H9 (cell line): Measurements from ENCODE around the gene CCDC33. TPM values are rescaled to one million over a fixed set of nuclear protein-coding genes. Genes with fewer than 3 reads are reported as not detected.

ENCODE experiments used
- DNase-seq: peaks from one replicate; pipeline ENCODE4 v3.0.0-alpha.2; 2017
- H2AFZ ChIP-seq: one replicate; pipeline ENCODE4 v1.6.1; 2013; ENCODE audit warnings: mild to moderate bottlenecking, low read length, control low read depth, moderate library complexity
- H2AK5ac ChIP-seq: 2 replicates; pipeline ENCODE4 v1.6.1; 2013; ENCODE audit warnings: low read length, control low read depth, mixed read lengths; ENCODE audit not compliant: insufficient read length
- H2BK120ac ChIP-seq: one replicate; pipeline ENCODE4 v1.6.1; 2013; ENCODE audit warnings: low read depth, mild to moderate bottlenecking, low read length, control low read depth, inconsistent platforms; ENCODE audit not compliant: poor library complexity, severe bottlenecking
- H2BK12ac ChIP-seq: 2 replicates; pipeline ENCODE4 v1.6.1; 2013; ENCODE audit warnings: low read length, control low read depth, mixed read lengths, low read depth; ENCODE audit not compliant: insufficient read length
- H2BK15ac ChIP-seq: 2 replicates; pipeline ENCODE4 v1.6.1; 2013; ENCODE audit warnings: low read depth, low read length, control low read depth
- H2BK20ac ChIP-seq: one replicate; pipeline ENCODE4 v1.6.1; 2013; ENCODE audit warnings: low read depth, mild to moderate bottlenecking, low read length, control low read depth, inconsistent platforms; ENCODE audit not compliant: poor library complexity, severe bottlenecking
- H2BK5ac ChIP-seq: 2 replicates; pipeline ENCODE4 v1.6.1; 2013; ENCODE audit warnings: low read length, control low read depth, mixed read lengths; ENCODE audit not compliant: insufficient read length
- H3K14ac ChIP-seq: 2 replicates; pipeline ENCODE4 v1.6.1; 2013; ENCODE audit warnings: low read length, control low read depth; ENCODE audit not compliant: insufficient read depth
- H3K18ac ChIP-seq: 2 replicates; pipeline ENCODE4 v1.6.1; 2013; ENCODE audit warnings: low read depth, mild to moderate bottlenecking, mixed read lengths, low read length, control low read depth; ENCODE audit not compliant: insufficient read length
- H3K23ac ChIP-seq: 2 replicates; pipeline ENCODE4 v1.6.1; 2013; ENCODE audit warnings: low read length, control low read depth, mixed read lengths, low read depth; ENCODE audit not compliant: insufficient read length
- H3K23me2 ChIP-seq: 2 replicates; pipeline ENCODE4 v1.6.1; 2013; ENCODE audit warnings: low read depth, mild to moderate bottlenecking, mixed read lengths, low read length, control low read depth; ENCODE audit not compliant: insufficient read length, poor library complexity, severe bottlenecking
- H3K27ac ChIP-seq: 2 replicates; pipeline ENCODE4 v1.5.1; 2013; ENCODE audit warnings: low read length, control low read depth, mixed read lengths, low read depth; ENCODE audit not compliant: insufficient read length
- H3K27me3 ChIP-seq: 2 replicates; pipeline ENCODE4 v1.6.1; 2013; ENCODE audit warnings: low read length, control low read depth, inconsistent platforms; ENCODE audit not compliant: insufficient read depth
- H3K4ac ChIP-seq: 2 replicates; pipeline ENCODE4 v1.6.1; 2013; ENCODE audit warnings: low read depth, mild to moderate bottlenecking, control low read depth, inconsistent platforms, low read length, moderate library complexity
- H3K4me1 ChIP-seq: 2 replicates; pipeline ENCODE4 v1.6.1; 2013; ENCODE audit warnings: low read length, control low read depth, inconsistent platforms; ENCODE audit not compliant: insufficient read depth
- H3K4me2 ChIP-seq: 2 replicates; pipeline ENCODE4 v1.6.1; 2013; ENCODE audit warnings: low read length, control low read depth, mixed read lengths; ENCODE audit not compliant: insufficient read length, insufficient read depth
- H3K56ac ChIP-seq: 2 replicates; pipeline ENCODE4 v1.6.1; 2013; ENCODE audit warnings: low read depth, mild to moderate bottlenecking, mixed read lengths, low read length, control low read depth; ENCODE audit not compliant: insufficient read length
- H3K79me1 ChIP-seq: 2 replicates; pipeline ENCODE4 v1.6.1; 2013; ENCODE audit warnings: low read depth, mild to moderate bottlenecking, moderate library complexity, low read length, control low read depth, inconsistent platforms; ENCODE audit not compliant: insufficient read depth, poor library complexity, severe bottlenecking
- H3K79me2 ChIP-seq: 2 replicates; pipeline ENCODE4 v1.6.1; 2013; ENCODE audit warnings: low read length, control low read depth, inconsistent platforms; ENCODE audit not compliant: insufficient read depth
- H3K9ac ChIP-seq: 2 replicates; pipeline ENCODE4 v1.6.1; 2013; ENCODE audit warnings: low read length, control low read depth, mixed read lengths; ENCODE audit not compliant: insufficient read length; ENCODE audit errors: extremely low read depth
- H3K9me3 ChIP-seq: one replicate; pipeline ENCODE4 v1.6.1; 2013; ENCODE audit warnings: low read depth, low read length, inconsistent platforms; ENCODE audit not compliant: control insufficient read depth
- H3T11ph ChIP-seq: one replicate; pipeline ENCODE4 v1.6.1; 2013; ENCODE audit warnings: mild to moderate bottlenecking, low read length, control low read depth, inconsistent platforms
- H4K20me1 ChIP-seq: one replicate; pipeline ENCODE4 v1.6.1; 2013; ENCODE audit not compliant: control insufficient read depth, insufficient read length, insufficient read depth
- H4K5ac ChIP-seq: 2 replicates; pipeline ENCODE4 v1.6.1; 2013; ENCODE audit warnings: low read depth, mild to moderate bottlenecking, mixed read lengths, low read length, control low read depth; ENCODE audit not compliant: insufficient read length
- H4K8ac ChIP-seq: replicated peaks from 2 replicates; pipeline ENCODE4 v1.6.1; 2013; ENCODE audit warnings: low read length, control low read depth, mixed read lengths, low read depth; ENCODE audit not compliant: insufficient read length
- H4K91ac ChIP-seq: 2 replicates; pipeline ENCODE4 v1.6.1; 2013; ENCODE audit warnings: low read depth, mild to moderate bottlenecking, moderate library complexity, mixed read lengths, low read length, control low read depth; ENCODE audit not compliant: insufficient read length
- H3K27ac Mint-ChIP-seq, 3 experiments: 2 replicates in 2 of 3; 3 replicates in 1 of 3; pipeline ENCODE4 v1.8.0; 2020 to 2021; ENCODE audit warnings: mixed read lengths in 3 of 3, mild to moderate bottlenecking in 1 of 3, moderate library complexity in 1 of 3
- H3K27me3 Mint-ChIP-seq: 2 replicates; pipeline ENCODE4 v1.8.0; 2021; ENCODE audit warnings: low read depth, mild to moderate bottlenecking, moderate library complexity, mixed read lengths
- H3K36me3 Mint-ChIP-seq, 3 experiments: 2 replicates in 2 of 3; 3 replicates in 1 of 3; pipeline ENCODE4 v1.8.0; 2020 to 2021; ENCODE audit warnings: low read depth in 3 of 3, mixed read lengths in 3 of 3; ENCODE audit not compliant: insufficient read depth in 1 of 3
- H3K4me1 Mint-ChIP-seq, 2 experiments: 2 replicates each; pipeline ENCODE4 v1.8.0; 2020; ENCODE audit warnings: mixed read lengths in 2 of 2
- H3K4me3 Mint-ChIP-seq, 2 experiments: 2 replicates in 1 of 2; 3 replicates in 1 of 2; pipeline ENCODE4 v1.8.0; 2020 to 2021; ENCODE audit warnings: mild to moderate bottlenecking in 2 of 2, mixed read lengths in 2 of 2, moderate library complexity in 1 of 2
- H3K9me3 Mint-ChIP-seq, 2 experiments: 2 replicates in 1 of 2; 3 replicates in 1 of 2; pipeline ENCODE4 v1.8.0; 2020; ENCODE audit warnings: mild to moderate bottlenecking in 2 of 2, mixed read lengths in 2 of 2, moderate library complexity in 1 of 2
- CTCF ChIP-seq: fragments of 200-600 bp; sonication (generic); conservative IDR thresholded peaks from 3 replicates; pipeline ENCODE4 v1.8.0; 2021; ENCODE audit warnings: antibody characterized with exemption, mild to moderate bottlenecking
- whole genome bisulfite sequencing: extraction: QIAGEN DNeasy Blood & Tissue Kit; methylation state at CpG from one replicate; pipeline ENCODE4 v1.1.7; 2013; ENCODE audit warnings: missing lambda C conversion rate, low lambda C conversion rate, mixed read lengths; ENCODE audit not compliant: insufficient read length; ENCODE audit errors: extremely low coverage; 5-methylcytosine and 5-hydroxymethylcytosine counted together
- total RNA-seq: library from RNA; stranded (reverse); gene quantifications from 2 replicates; pipeline ENCODE4 v1.2.1, GENCODE V29; 2021

The CCDC33 gene
- total RNA-seq, 1 experiment from 2014 or later: 4.6 TPM

GRCh38 chr15:74382004-74382816 is 146.1 kb downstream of the CCDC33 start:
- Histone ChIP-seq H2BK15ac (no peak overlapping the region), H3K27ac (no peak overlapping the region), H3K23me2 (no peaks in the 10 kb centered on the region), H3K79me2 (no peaks in the 10 kb centered on the region), H4K20me1 (no peaks in the 10 kb centered on the region), H3K23ac (no peak overlapping the region), H4K8ac (no peak overlapping the region), H3K56ac (no peak overlapping the region), H3K18ac (no peak overlapping the region), H3K4me1 (no peaks in the 10 kb centered on the region), H4K5ac (no peak overlapping the region), H3K9ac (no peak overlapping the region), H2BK5ac (no peak overlapping the region), H3K4ac (no peak overlapping the region), H2AK5ac (no peak overlapping the region), H2BK120ac (no peak overlapping the region), H4K91ac (no peak overlapping the region), H3K27me3 (no peaks in the 10 kb centered on the region), H3K9me3 (no peaks in the 10 kb centered on the region), H3T11ph (no peak overlapping the region), H2BK12ac (no peak overlapping the region), H2BK20ac (no peak overlapping the region), H2AFZ (no peak overlapping the region), H3K14ac (no peak overlapping the region), H3K4me2 (no peak overlapping the region), H3K79me1 (no peaks in the 10 kb centered on the region)
- H3K27ac Mint-ChIP-seq: no peak overlapping the region
- H3K4me3 Mint-ChIP-seq: no peak overlapping the region
- H3K27me3 Mint-ChIP-seq: no peaks in the 10 kb centered on the region
- peak; percentile 93 for DNase-seq
- no peaks in the 10 kb centered on the region for H3K36me3 Mint-ChIP-seq
- H3K9me3 Mint-ChIP-seq: no peaks in the 10 kb centered on the region
- no CpG with 5 or more reads among the region's 13 CpGs for WGBS
- peaks cover 14 to 36% of the 10 kb centered on the region in 2 experiments for H3K4me1 Mint-ChIP-seq
- peak; percentile 99 for TF ChIP-seq CTCF
